Activated T-cell treated with anti-CD3 and anti-CD28 coated beads, Interleukin-2, amount 50 U/mL, for 24 hours (primary cell): ENCODE results near the gene MOAP1.
"Not testable (repeated sequence)": the region's sequence is repeated elsewhere in the genome, so short reads cannot be mapped to it uniquely, and the experiment has no call there.

Source experiments
- DNase-seq: peaks from one replicate; pipeline ENCODE4 v3.0.0-alpha.2; 2020
- H3K27ac Mint-ChIP-seq: 2 replicates; pipeline ENCODE4 v1.8.0; 2020; ENCODE audit warnings: mild to moderate bottlenecking, mixed read lengths
- H3K27me3 Mint-ChIP-seq: 2 replicates; pipeline ENCODE4 v1.8.0; 2020; ENCODE audit warnings: mixed read lengths
- H3K36me3 Mint-ChIP-seq: 2 replicates; pipeline ENCODE4 v1.8.0; 2020; ENCODE audit warnings: low read depth, mixed read lengths
- H3K4me1 Mint-ChIP-seq: 2 replicates; pipeline ENCODE4 v1.8.0; 2020; ENCODE audit warnings: low read depth, mixed read lengths
- H3K4me3 Mint-ChIP-seq: 2 replicates; pipeline ENCODE4 v1.8.0; 2020; ENCODE audit warnings: mild to moderate bottlenecking, moderate library complexity, mixed read lengths
- H3K9me3 Mint-ChIP-seq: 2 replicates; pipeline ENCODE4 v1.8.0; 2020; ENCODE audit warnings: mixed read lengths

Gene MOAP1

DNA sequence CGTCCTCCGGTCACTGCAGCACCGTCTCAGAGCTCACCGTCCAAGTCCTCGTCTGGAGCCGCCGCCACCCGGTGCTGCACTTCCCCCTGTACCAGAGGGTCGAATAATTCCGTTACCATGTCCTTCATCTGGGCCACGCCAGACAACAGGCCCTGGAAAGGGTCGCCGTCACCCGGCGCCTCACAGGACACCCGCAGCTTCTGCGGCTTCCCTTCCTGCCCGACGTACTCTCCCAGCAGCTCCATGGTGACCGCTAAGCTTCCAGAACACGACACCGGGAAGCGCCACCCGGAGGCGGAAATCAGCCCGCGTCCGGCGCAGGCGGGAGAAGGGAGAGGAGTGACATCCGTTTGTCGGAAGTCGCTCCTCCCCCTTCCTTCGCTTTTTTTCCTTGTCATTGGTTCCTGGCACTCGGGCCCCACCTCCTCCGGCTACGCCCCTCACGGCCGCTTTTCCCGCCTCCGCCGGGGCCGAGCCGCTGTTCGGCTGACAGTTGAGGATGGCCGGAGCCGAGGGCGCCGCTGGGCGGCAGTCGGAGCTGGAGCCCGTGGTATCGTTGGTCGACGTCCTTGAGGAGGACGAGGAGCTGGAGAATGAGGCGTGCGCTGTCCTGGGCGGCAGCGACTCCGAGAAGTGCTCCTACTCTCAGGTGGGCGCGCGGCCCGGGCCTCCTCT, 22.2 kb upstream of the MOAP1 start, which contains the start of the genes GON7 and UBR7:
Gene GON7, minus strand, starts transcription at position 273 of the 675 bp plus-strand sequence. Its CDS starts 28 bp downstream, at position 245.
Gene UBR7, plus strand, starts transcription at position 464 of the 675 bp plus-strand sequence. Its CDS starts 36 bp downstream, at position 500.
- peaks cover 67% of the 10 kb centered on the region for H3K36me3 Mint-ChIP-seq

DNA sequence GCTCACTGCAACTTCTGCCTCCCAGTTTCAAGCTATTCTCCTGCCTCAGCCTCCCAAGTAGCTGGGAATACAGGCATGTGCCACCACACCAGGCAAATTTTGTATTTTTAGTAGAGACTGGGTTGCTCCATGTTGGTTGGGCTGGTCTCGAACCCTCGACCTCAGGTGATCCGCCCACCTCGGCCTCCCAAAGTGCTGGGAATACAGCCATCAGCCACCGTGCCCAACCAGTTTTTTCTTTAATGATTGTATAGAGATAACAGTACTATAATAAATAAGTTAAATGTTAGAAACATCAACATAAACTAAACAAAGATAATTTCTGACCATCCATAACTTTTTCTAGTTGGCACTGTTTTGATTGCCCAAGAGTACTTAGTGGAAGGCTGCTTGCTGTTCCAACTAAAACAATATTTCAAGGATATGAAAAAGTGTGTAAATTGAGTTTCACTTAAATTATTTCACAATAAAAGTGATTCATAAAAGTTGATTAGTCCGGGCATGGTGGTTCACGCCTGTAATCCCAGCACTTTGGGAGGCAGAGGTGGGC, 16.5 kb upstream of the MOAP1 start:
- Mint-ChIP-seq H3K4me1 (peaks cover 32% of the 10 kb centered on the region), H3K36me3 (peaks cover 65% of the 10 kb centered on the region), H3K4me3 (no peak overlapping the region), H3K27ac (no peak overlapping the region), H3K9me3 (no peaks in the 10 kb centered on the region), H3K27me3 (no peaks in the 10 kb centered on the region)
- DNase-seq, result no peak

More for the DNA sequence above, 22.2 kb upstream of the MOAP1 start, which contains the start of the genes GON7 and UBR7:
- no peaks in the 10 kb centered on the region for H3K27me3 Mint-ChIP-seq
- no peaks in the 10 kb centered on the region for H3K9me3 Mint-ChIP-seq
- H3K4me3 Mint-ChIP-seq, result peak within 1 kb of the TSS; percentile 100
- DNase-seq, result peak; percentile 91
- peaks cover 47% of the 10 kb centered on the region for H3K4me1 Mint-ChIP-seq
- peak within 1 kb of the TSS; percentile 99 for H3K27ac Mint-ChIP-seq

DNA sequence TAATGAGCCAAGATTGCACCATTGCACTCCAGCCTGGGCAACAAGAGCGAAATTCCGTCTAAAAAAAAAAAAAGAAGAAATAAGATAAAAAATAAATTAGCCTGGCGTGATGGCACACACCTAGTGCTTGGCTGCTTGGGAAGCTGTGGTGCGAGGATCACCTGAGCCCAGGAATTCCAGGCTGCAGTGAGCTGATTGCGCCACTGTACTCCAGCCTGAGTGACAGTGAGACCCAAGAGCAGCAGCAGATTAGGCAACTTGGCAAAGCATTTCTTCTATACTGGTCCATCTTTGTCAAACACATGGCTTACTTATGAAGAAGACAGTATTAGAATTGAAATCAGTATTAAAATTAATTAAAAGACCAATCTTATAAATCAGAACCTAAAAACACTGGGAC, 15.9 kb upstream of the MOAP1 start:
- H3K4me1 Mint-ChIP-seq, result peaks cover 29% of the 10 kb centered on the region
- no peak overlapping the region for H3K27ac Mint-ChIP-seq
- H3K27me3 Mint-ChIP-seq, result no peaks in the 10 kb centered on the region
- H3K36me3 Mint-ChIP-seq, result peaks cover 58% of the 10 kb centered on the region
- DNase-seq, result no peak
- H3K9me3 Mint-ChIP-seq, result no peaks in the 10 kb centered on the region
- no peak overlapping the region for H3K4me3 Mint-ChIP-seq

DNA sequence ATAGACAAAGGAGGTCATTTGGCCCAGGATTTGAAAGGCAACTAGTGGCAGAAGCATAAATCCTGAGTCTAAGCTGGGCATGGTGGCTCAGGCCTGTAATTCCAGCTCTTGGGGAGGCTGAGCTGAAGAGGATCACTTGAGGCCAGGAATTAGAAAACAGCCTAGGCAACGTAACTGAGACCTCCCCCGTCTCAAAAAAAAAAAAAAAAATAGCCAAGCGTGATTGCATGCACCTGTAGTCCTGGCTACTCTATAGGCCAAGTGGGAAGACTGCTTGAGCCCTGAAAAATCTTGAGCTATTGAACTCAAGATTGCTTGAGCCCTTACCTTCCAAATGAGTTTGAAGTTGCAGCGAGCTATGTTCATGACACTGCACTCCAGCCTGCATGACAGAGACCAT, 14.3 kb upstream of the MOAP1 start:
- Mint-ChIP-seq H3K36me3 (peaks cover 43% of the 10 kb centered on the region), H3K4me3 (no peak overlapping the region), H3K4me1 (peaks cover 15% of the 10 kb centered on the region), H3K9me3 (no peaks in the 10 kb centered on the region), H3K27me3 (no peaks in the 10 kb centered on the region), H3K27ac (no peak overlapping the region)
- DNase-seq, result no peak

DNA sequence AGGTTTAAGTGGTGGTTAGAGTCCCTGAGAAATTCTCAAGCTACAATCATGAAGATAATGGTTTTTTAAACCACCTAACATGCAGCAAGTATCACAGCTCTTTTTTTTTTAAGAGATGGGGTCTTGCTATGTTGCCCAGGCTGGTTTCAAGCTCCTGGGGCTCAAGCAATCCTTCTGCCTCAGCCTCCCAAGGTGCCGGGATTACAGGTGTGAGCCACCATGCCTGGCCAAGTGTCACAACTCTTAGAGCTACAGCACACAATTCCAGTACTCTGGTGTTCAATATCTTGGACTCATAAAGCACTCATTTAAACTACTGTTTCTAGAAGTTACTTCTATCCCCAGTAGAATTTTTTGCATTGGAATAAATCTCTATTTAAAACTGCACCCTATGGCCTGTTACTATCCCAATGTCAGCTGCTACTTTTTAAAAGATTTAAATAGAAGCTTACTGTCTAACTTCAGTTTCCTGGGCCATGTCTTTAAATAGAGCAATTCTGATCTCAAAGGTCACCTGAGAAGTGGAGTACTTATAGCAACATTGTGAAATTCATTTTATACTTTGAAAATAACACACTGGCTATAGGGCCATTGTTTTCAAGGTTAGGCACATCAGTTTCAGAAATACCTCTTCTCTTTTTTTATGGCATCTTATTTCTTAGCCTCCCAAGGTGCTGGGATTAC, 10.8 kb upstream of the MOAP1 start:
- Mint-ChIP-seq H3K27me3 (no peaks in the 10 kb centered on the region), H3K4me1 (peaks cover 9% of the 10 kb centered on the region), H3K36me3 (peaks cover 35% of the 10 kb centered on the region)

DNA sequence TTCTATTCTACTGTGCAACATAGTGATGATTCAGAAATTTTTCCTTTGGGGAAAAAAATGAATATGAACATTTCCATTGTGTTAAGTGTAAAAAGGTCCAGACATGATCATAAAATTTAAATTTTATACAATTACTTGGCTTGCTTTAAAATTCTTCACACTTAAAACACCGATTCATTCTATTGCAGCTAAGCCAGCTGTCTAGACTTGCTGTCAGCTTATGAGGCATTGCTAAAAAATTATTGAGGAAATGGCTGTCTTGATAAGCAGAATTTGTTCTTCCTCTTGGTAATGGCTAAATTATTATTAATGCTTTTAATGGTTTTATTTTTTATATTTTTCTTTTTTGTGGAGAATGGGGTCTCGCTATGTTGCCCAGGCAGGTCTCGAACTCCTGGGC, 2.3 kb upstream of the MOAP1 start:
- Mint-ChIP-seq H3K4me3 (peak overlapping the region; percentile 92), H3K27ac (peak overlapping the region; percentile 85), H3K9me3 (no peaks in the 10 kb centered on the region), H3K27me3 (no peaks in the 10 kb centered on the region), H3K36me3 (peaks cover 63% of the 10 kb centered on the region), H3K4me1 (peaks cover 50% of the 10 kb centered on the region)
- DNase-seq, result no peak

More for the DNA sequence above, 10.8 kb upstream of the MOAP1 start:
- Mint-ChIP-seq H3K27ac (no peak overlapping the region), H3K4me3 (no peak overlapping the region), H3K9me3 (no peaks in the 10 kb centered on the region)
- DNase-seq, result no peak

DNA sequence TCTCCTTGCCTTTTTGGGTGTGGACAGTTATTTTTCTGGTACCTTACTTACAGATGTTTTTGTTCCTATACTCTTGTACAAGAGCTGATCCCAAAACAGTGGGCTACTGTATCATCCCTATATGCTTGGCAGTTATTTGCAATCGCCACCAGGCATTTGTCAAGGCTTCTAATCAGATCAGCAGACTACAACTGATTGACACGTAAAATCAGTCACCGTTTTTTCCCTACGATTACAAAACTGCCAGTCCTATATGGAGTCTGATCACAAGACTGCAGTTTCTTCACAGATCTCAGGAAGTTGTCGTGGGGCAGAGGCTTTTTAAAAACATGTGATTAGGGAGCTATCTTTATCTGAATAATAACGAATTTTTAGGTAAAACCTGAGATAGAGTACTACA, 1.8 kb upstream of the MOAP1 start:
- peak overlapping the region; percentile 92 for H3K4me3 Mint-ChIP-seq
- DNase-seq, result no peak
- H3K36me3 Mint-ChIP-seq, result peaks cover 63% of the 10 kb centered on the region
- peak overlapping the region; percentile 85 for H3K27ac Mint-ChIP-seq
- H3K4me1 Mint-ChIP-seq, result peaks cover 54% of the 10 kb centered on the region
- no peaks in the 10 kb centered on the region for H3K9me3 Mint-ChIP-seq
- no peaks in the 10 kb centered on the region for H3K27me3 Mint-ChIP-seq

DNA sequence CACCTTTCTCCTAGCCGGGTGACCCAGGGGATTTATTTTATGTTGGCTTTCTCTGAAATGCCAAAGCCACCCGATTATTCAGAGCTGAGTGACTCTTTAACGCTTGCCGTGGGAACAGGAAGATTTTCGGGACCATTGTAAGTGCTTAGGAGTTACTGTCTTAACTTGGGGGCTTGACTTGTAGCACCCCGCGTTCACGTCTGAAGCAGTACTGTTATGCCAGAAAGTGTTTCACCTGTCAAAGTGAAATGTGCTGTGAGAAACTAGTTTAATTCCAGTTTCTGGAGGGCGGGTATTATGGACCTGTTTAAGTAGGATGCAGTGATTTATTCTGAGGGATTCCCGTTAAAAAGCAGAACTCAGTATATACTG, 638 bp upstream of the MOAP1 start:
- no peaks in the 10 kb centered on the region for H3K9me3 Mint-ChIP-seq
- DNase-seq, result no peak
- peak overlapping the region; percentile 92 for H3K4me3 Mint-ChIP-seq
- peaks cover 52% of the 10 kb centered on the region for H3K4me1 Mint-ChIP-seq
- H3K27me3 Mint-ChIP-seq, result no peaks in the 10 kb centered on the region
- peak overlapping the region; percentile 94 for H3K27ac Mint-ChIP-seq
- H3K36me3 Mint-ChIP-seq, result peaks cover 62% of the 10 kb centered on the region

DNA sequence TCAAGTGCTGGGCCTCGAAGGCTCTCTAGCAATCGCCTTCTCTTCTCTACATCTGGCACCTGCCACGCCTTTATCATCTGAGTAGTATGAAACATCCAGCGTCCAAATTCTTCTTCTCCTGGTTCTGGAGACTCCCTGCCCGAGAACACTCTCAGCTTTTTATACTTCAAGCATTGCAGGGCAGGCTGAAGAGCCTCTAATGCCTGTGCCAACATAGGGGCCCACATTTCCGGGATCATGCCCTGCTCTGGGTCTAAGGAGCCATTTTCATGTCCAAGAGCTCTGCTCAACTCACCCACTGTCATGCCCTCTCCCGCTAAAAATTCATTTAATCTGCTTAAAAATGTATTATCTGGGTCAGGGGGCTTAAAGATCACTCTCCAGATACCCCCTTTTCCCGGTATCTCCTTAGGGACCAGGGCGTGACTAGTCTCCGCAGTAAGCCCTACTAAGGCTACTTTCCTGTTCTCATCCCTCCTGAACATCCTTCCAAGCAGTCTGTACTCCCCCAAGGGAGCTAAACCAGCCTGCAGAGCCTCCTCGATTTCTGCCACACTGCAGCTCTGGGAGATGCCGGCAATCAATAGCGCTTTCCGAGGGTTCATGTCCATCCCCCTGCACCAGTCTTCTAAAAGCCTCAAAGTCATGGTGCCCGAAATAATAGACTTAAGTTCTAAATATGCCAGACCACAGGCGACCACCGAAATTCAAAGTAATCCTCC, 940 bp downstream of the MOAP1 start:
- Mint-ChIP-seq H3K36me3 (peaks cover 51% of the 10 kb centered on the region), H3K9me3 (no peaks in the 10 kb centered on the region), H3K4me1 (peaks cover 47% of the 10 kb centered on the region), H3K27me3 (no peaks in the 10 kb centered on the region), H3K4me3 (peak overlapping the region; percentile 91), H3K27ac (peak overlapping the region; percentile 91)
- DNase-seq, result no peak

DNA sequence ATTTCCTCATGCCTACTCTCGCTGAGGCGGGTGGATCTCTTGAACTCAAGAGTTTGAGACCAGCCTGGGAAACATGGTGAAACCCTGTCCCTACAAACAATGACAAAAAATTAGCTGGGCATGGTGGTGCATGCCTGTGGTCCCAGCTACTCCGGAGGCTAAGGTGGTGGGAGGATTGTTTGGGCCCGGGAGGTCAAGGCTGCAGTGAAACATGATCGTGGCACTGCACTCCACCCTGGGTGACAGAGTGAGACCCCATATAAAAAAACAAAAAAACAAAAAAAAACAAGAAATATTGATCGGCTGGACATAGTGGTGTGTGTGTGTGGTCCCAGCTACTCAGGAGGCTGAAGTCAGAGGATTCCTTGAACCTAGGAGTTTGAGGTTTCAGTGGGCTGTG, 9.2 kb downstream of the MOAP1 start:
- Mint-ChIP-seq H3K4me3 (no peak overlapping the region), H3K27ac (no peak overlapping the region), H3K4me1 (no peaks in the 10 kb centered on the region), H3K36me3 (no peaks in the 10 kb centered on the region), H3K9me3 (no peaks in the 10 kb centered on the region), H3K27me3 (no peaks in the 10 kb centered on the region)
- DNase-seq, result no peak

DNA sequence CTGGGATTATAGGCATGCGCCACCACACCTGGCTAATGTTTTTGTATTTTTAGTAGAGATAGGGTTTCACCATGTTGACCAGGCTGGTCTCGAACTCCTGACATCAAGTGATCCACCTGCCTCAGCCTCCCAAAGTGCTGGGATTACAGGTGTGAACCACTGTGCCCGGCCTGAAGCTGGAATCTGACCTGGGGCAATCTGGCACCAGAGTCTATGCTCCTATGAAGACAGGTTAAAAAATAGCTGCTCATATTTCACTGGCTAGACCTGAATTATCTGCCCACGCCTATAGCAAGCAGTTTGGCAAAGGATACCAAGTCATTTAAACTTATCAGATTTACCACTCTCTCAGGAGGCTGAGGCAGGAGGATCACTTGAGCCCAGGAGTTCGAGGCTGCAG, 10.0 kb downstream of the MOAP1 start:
- not testable (repeated sequence) for H3K27me3 Mint-ChIP-seq, DNase-seq, H3K36me3 Mint-ChIP-seq, H3K4me3 Mint-ChIP-seq, H3K4me1 Mint-ChIP-seq, H3K27ac Mint-ChIP-seq, H3K9me3 Mint-ChIP-seq

DNA sequence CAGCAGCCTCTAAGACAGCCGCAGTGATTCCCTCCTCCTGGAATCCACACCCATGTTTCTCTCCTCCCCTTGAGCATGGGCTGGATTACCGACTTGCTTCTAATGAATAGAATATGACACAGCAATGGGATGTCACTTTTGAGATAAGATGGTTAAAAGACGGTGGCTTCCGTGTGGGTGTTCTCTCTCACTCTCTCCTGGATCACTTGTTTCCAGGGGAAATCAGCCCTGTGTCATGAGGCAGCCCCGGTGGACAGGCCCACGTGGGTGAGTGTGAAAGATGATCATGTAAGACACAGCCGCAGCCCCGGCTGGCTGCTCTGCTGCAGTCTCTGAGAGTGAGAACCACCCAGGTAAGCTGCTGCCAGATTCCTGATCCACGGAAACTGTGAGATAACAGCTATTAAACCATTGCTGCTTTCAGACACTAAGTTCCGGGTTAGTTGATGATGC, 10.7 kb downstream of the MOAP1 start:
- H3K9me3 Mint-ChIP-seq, result no peaks in the 10 kb centered on the region
- H3K27ac Mint-ChIP-seq, result no peak overlapping the region
- H3K36me3 Mint-ChIP-seq, result no peaks in the 10 kb centered on the region
- no peaks in the 10 kb centered on the region for H3K27me3 Mint-ChIP-seq
- no peak for DNase-seq
- H3K4me1 Mint-ChIP-seq, result no peaks in the 10 kb centered on the region
- no peak overlapping the region for H3K4me3 Mint-ChIP-seq

DNA sequence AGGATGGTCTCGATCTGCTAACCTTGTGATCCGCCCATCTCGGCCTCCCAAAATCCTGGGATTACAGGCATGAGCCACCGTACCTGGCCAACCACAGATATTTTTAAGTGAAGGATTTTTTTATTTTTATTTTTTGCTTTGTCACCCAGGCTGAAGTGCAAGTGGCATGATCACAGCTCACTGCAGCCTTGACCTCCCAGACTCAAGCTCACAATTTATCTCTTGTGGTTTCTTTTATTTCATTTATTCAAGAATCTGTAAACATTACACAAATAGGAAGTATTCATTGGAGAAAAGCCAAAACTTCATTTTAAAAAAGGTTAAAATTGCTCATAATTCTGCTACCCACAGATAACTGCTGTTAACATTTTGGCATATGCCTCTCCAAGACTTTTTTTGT, 13.3 kb downstream of the MOAP1 start:
- H3K4me3 Mint-ChIP-seq, result no peak overlapping the region
- DNase-seq, result no peak
- no peaks in the 10 kb centered on the region for H3K9me3 Mint-ChIP-seq
- no peak overlapping the region for H3K27ac Mint-ChIP-seq
- no peaks in the 10 kb centered on the region for H3K36me3 Mint-ChIP-seq
- no peaks in the 10 kb centered on the region for H3K27me3 Mint-ChIP-seq
- H3K4me1 Mint-ChIP-seq, result no peaks in the 10 kb centered on the region

DNA sequence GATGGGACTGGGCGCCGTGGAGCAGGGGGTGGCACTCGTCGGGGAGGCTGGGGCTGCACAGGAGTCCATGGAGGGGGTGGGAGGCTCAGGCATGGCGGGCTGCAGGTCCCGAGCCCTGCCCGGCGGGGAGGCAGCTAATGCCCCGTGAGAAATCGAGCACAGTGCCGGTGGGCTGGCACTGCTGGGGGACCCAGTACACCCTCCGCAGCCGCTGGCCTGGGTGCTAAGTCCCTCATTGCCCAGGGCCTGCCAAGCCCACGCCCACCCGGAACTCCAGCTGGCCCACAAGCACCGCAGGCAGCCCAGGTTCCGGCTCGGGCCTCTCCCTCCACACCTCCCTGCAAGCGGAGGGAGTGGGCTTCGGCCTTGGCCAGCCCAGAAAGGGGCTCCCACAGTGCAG, 14.6 kb downstream of the MOAP1 start:
- not testable (repeated sequence) for H3K27ac Mint-ChIP-seq, DNase-seq, H3K27me3 Mint-ChIP-seq, H3K4me1 Mint-ChIP-seq, H3K4me3 Mint-ChIP-seq, H3K9me3 Mint-ChIP-seq, H3K36me3 Mint-ChIP-seq
